SK-N-SH treated with all-trans-retinoic acid at 6 μM for 48 hours (cell line): ENCODE measurements around the gene PHRF1.

Experiments
- ATAC-seq: fragments of 200-7000 bp; cut with Tn5 transposase; 3 replicates; pipeline ENCODE4 v1.9.1; 2020; ENCODE audit warnings: mild to moderate bottlenecking, moderate library complexity
- ARNTL ChIP-seq: fragments of 450-650 bp; formaldehyde crosslinking; IDR thresholded peaks from 2 replicates; pipeline ENCODE4 v1.5.0; 2020; ENCODE audit warnings: low read depth, mild to moderate bottlenecking, moderate library complexity, borderline replicate concordance
- BACH2 ChIP-seq: fragments of 250-450 bp; sonication (Bioruptor Pico); IDR thresholded peaks from 2 replicates; pipeline ENCODE4 v1.9.0; 2021; ENCODE audit warnings: mild to moderate bottlenecking, borderline replicate concordance
- CSDC2 ChIP-seq: fragments of 250-450 bp; sonication (Bioruptor Pico); IDR thresholded peaks from 2 replicates; pipeline ENCODE4 v1.5.0; 2020; ENCODE audit warnings: mild to moderate bottlenecking, moderate library complexity
- GLIS3 ChIP-seq: fragments of 250-450 bp; sonication (Bioruptor Pico); IDR thresholded peaks from 2 replicates; pipeline ENCODE4 v1.5.0; 2020; ENCODE audit warnings: mild to moderate bottlenecking, moderate library complexity
- OSR1 ChIP-seq: fragments of 250-450 bp; sonication (Bioruptor Pico); IDR thresholded peaks from 2 replicates; pipeline ENCODE4 v1.8.0; 2022; ENCODE audit warnings: moderate library complexity, mild to moderate bottlenecking, inconsistent platforms
- PPARA ChIP-seq: fragments of 250-450 bp; sonication (Bioruptor Pico); IDR thresholded peaks from 2 replicates; pipeline ENCODE4 v1.5.0; 2020; ENCODE audit warnings: mild to moderate bottlenecking, borderline replicate concordance
- RARB ChIP-seq: fragments of 250-450 bp; sonication (Bioruptor Pico); IDR thresholded peaks from 2 replicates; pipeline ENCODE4 v1.8.0; 2021; ENCODE audit warnings: mild to moderate bottlenecking, moderate library complexity
- SNAI2 ChIP-seq: fragments of 250-450 bp; sonication (Bioruptor Pico); IDR thresholded peaks from 2 replicates; pipeline ENCODE4 v1.5.0; 2020; ENCODE audit warnings: mild to moderate bottlenecking, moderate library complexity
- TCF4 ChIP-seq: fragments of 250-450 bp; sonication (Bioruptor Pico); IDR thresholded peaks from 2 replicates; pipeline ENCODE4 v1.8.0; 2021; ENCODE audit warnings: mild to moderate bottlenecking, moderate library complexity, borderline replicate concordance
- TOX ChIP-seq: fragments of 250-450 bp; sonication (Bioruptor Pico); IDR thresholded peaks from 2 replicates; pipeline ENCODE4 v1.8.0; 2021; ENCODE audit warnings: mild to moderate bottlenecking, moderate library complexity, borderline replicate concordance
- ZC3H10 ChIP-seq: fragments of 250-450 bp; sonication (Bioruptor Pico); IDR thresholded peaks from 2 replicates; pipeline ENCODE4 v1.5.1; 2021; ENCODE audit warnings: mild to moderate bottlenecking, moderate library complexity
- ZFP3 ChIP-seq: fragments of 250-450 bp; sonication (Bioruptor Pico); IDR thresholded peaks from 2 replicates; pipeline ENCODE4 v1.5.0; 2020; ENCODE audit warnings: mild to moderate bottlenecking, moderate library complexity
- ZFP30 ChIP-seq: fragments of 450-650 bp; formaldehyde crosslinking; IDR thresholded peaks from 2 replicates; pipeline ENCODE4 v1.5.0; 2022; ENCODE audit warnings: mild to moderate bottlenecking, moderate library complexity
- ZNF565 ChIP-seq: fragments of 450-650 bp; formaldehyde crosslinking; conservative IDR thresholded peaks from 2 replicates; pipeline ENCODE4 v1.5.0; 2020; ENCODE audit warnings: low read depth, mild to moderate bottlenecking, moderate library complexity
- TF ChIP-seq, protein P1 (sequence below): fragments of 250-450 bp; sonication (Bioruptor Pico); IDR thresholded peaks from 2 replicates; pipeline ENCODE4 v1.8.0; 2020; ENCODE audit warnings: mild to moderate bottlenecking, moderate library complexity, borderline replicate concordance
- TF ChIP-seq, protein P2 (sequence below): fragments of 250-450 bp; sonication (Bioruptor Pico); IDR thresholded peaks from 2 replicates; pipeline ENCODE4 v1.5.0; 2020; ENCODE audit warnings: mild to moderate bottlenecking, moderate library complexity
- TF ChIP-seq, protein P3 (sequence below): fragments of 250-450 bp; sonication (Bioruptor Pico); IDR thresholded peaks from 2 replicates; pipeline ENCODE4 v1.5.1; 2020; ENCODE audit warnings: low read depth, mild to moderate bottlenecking, moderate library complexity
- TF ChIP-seq, protein P4 (sequence below): fragments of 250-450 bp; sonication (Bioruptor Pico); IDR thresholded peaks from 2 replicates; pipeline ENCODE4 v1.8.0; 2021; ENCODE audit warnings: low read depth, mild to moderate bottlenecking, moderate library complexity, borderline replicate concordance

PHRF1 gene

DNA sequence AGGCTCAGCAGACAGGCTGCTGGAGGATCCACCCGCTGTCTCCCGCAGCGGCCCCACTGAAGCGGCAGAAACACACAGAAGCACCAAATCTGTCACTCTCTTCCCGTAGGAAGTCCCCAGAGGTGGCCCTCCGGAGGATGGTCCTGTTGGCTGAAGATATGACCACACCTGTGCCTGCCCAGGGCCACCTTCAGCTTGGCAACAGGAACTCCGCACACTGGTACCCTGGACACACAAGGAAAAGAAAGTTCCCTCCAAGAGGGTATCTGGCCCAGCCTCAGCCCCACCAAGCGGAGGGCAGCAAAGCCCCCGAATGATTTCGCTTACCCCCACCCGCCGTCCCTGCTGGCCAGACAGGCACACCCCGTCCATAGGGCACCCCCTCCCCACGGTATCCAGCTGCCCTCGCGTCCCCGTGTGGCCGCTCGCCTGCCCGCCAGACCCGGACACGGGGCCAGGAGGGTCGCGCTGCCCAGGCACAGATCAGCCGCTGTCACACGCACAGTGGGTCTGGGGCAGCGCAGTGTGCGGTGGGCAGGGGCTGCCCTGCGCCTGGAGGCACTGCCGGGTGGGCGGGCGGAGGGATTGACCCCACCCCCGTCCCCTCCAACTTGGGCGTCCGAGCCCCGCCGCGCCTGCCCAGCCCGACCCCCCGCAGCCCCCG is 8.5 kb upstream of the PHRF1 start:
- no peak for ATAC-seq
- TF ChIP-seq BACH2 = no peak
- no peak for TF ChIP-seq TOX
- TF ChIP-seq, protein P1, sequence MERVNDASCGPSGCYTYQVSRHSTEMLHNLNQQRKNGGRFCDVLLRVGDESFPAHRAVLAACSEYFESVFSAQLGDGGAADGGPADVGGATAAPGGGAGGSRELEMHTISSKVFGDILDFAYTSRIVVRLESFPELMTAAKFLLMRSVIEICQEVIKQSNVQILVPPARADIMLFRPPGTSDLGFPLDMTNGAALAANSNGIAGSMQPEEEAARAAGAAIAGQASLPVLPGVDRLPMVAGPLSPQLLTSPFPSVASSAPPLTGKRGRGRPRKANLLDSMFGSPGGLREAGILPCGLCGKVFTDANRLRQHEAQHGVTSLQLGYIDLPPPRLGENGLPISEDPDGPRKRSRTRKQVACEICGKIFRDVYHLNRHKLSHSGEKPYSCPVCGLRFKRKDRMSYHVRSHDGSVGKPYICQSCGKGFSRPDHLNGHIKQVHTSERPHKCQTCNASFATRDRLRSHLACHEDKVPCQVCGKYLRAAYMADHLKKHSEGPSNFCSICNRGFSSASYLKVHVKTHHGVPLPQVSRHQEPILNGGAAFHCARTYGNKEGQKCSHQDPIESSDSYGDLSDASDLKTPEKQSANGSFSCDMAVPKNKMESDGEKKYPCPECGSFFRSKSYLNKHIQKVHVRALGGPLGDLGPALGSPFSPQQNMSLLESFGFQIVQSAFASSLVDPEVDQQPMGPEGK (CRISPR knock-in tag) = no peak
- TF ChIP-seq OSR1 (CRISPR knock-in tag) = no peak
- no peak for TF ChIP-seq ZFP3 (CRISPR knock-in tag)
- TF ChIP-seq RARB (CRISPR knock-in tag) = no peak
- TF ChIP-seq ZNF565 (CRISPR knock-in tag) = no peak
- no peak for TF ChIP-seq CSDC2 (CRISPR knock-in tag)
- TF ChIP-seq, protein P2, sequence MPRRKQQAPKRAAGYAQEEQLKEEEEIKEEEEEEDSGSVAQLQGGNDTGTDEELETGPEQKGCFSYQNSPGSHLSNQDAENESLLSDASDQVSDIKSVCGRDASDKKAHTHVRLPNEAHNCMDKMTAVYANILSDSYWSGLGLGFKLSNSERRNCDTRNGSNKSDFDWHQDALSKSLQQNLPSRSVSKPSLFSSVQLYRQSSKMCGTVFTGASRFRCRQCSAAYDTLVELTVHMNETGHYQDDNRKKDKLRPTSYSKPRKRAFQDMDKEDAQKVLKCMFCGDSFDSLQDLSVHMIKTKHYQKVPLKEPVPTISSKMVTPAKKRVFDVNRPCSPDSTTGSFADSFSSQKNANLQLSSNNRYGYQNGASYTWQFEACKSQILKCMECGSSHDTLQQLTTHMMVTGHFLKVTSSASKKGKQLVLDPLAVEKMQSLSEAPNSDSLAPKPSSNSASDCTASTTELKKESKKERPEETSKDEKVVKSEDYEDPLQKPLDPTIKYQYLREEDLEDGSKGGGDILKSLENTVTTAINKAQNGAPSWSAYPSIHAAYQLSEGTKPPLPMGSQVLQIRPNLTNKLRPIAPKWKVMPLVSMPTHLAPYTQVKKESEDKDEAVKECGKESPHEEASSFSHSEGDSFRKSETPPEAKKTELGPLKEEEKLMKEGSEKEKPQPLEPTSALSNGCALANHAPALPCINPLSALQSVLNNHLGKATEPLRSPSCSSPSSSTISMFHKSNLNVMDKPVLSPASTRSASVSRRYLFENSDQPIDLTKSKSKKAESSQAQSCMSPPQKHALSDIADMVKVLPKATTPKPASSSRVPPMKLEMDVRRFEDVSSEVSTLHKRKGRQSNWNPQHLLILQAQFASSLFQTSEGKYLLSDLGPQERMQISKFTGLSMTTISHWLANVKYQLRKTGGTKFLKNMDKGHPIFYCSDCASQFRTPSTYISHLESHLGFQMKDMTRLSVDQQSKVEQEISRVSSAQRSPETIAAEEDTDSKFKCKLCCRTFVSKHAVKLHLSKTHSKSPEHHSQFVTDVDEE (CRISPR knock-in tag) = no peak
- no peak for TF ChIP-seq GLIS3 (CRISPR knock-in tag)
- TF ChIP-seq, all 23 proteins: peak for 0

DNA sequence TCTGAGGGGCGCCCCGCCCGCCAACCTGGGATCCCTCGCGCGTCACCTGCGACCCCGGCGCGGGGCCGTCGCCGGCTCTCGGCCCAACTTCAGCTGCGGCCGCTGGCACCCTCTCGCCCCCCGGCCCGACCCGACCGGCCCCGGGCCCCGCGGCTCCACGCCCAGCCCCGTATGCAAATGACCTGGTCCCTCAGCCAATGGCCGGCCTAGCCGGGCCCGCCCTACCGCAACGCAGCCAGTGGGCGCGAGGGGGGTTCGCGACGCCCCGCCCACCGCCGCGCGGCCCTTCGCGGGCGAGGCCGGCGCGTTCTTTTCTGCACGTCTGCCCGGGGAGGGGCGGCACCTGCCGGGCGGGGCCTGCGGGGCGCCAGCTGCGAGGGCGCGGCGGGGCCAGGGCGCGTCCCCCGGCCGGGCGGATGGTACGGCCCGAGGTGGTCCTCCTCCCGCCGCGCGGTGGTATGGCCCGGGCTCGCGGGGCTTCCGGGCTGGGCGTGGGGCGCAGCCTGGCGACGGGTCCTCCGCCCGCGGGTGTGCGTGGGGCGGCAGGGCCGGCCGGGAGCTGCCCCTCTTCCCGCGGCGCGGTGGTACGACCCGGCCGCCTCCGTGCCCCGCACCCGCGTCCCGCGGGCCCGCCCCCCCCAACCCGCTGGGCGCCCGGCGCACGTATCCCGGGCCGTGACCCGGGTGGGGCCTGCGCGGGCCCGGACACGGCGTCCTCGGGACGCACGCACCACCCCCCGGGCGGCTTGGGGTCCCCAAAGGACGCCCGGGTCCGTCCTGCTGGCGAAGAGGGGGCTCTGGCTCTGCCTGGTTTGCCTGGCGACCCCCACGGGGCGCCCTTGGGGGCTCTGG is 7.7 kb upstream of the PHRF1 start:
- peak; percentile 95 for ATAC-seq
- TF ChIP-seq, protein P3, sequence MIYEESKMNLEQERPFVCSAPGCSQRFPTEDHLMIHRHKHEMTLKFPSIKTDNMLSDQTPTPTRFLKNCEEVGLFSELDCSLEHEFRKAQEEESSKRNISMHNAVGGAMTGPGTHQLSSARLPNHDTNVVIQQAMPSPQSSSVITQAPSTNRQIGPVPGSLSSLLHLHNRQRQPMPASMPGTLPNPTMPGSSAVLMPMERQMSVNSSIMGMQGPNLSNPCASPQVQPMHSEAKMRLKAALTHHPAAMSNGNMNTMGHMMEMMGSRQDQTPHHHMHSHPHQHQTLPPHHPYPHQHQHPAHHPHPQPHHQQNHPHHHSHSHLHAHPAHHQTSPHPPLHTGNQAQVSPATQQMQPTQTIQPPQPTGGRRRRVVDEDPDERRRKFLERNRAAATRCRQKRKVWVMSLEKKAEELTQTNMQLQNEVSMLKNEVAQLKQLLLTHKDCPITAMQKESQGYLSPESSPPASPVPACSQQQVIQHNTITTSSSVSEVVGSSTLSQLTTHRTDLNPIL (CRISPR knock-in tag) = no peak
- TF ChIP-seq PPARA (no peak), CSDC2 (CRISPR knock-in tag) (no peak), ZFP3 (CRISPR knock-in tag) (no peak), OSR1 (CRISPR knock-in tag) (no peak), TOX (no peak), SNAI2 (CRISPR knock-in tag) (no peak), ZNF565 (CRISPR knock-in tag) (no peak), ZFP30 (no peak), ARNTL (no peak), TCF4 (CRISPR knock-in tag) (no peak), ZC3H10 (CRISPR knock-in tag) (no peak), GLIS3 (CRISPR knock-in tag) (no peak)
- TF ChIP-seq, protein P1 (CRISPR knock-in tag) = no peak
- TF ChIP-seq, protein P4, sequence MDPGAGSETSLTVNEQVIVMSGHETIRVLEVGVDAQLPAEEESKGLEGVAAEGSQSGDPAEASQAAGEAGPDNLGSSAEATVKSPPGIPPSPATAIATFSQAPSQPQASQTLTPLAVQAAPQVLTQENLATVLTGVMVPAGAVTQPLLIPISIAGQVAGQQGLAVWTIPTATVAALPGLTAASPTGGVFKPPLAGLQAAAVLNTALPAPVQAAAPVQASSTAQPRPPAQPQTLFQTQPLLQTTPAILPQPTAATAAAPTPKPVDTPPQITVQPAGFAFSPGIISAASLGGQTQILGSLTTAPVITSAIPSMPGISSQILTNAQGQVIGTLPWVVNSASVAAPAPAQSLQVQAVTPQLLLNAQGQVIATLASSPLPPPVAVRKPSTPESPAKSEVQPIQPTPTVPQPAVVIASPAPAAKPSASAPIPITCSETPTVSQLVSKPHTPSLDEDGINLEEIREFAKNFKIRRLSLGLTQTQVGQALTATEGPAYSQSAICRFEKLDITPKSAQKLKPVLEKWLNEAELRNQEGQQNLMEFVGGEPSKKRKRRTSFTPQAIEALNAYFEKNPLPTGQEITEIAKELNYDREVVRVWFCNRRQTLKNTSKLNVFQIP (CRISPR knock-in tag) = no peak
- TF ChIP-seq, protein P2 (CRISPR knock-in tag) = no peak
- TF ChIP-seq, all 23 proteins: peak for 0
